IPS-NIHi7 (cell line): ENCODE data around the gene SLC35E4.
"Not testable (repeated sequence)": the region's sequence is repeated elsewhere in the genome, so short reads cannot be mapped to it uniquely, and the experiment has no call there.

Experiments used
- DNase-seq: peaks from one replicate; pipeline ENCODE4 v3.0.0; 2012; ENCODE audit warnings: mixed read lengths; ENCODE audit errors: extremely low spot score

Gene SLC35E4

DNA sequence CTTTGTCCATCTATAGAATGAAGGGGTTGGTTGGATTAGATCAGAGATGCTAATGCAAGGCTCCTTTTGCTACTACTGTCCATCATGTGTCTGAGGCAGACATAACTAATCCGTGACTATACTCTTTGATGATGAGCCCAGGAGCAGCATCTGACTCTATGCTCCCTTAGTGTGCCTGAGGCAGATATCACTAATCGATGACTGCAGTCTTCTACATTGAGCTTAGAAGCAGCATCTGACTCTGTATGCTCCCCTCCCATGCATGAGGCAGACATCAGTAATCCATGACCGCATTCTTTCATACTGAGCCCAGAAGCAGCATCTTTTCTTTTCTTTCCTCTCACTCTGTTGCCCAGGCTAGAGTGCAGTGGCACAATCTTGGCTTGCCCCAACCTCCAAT, 24.4 kb upstream of the SLC35E4 start:
- DNase-seq: no peak

DNA sequence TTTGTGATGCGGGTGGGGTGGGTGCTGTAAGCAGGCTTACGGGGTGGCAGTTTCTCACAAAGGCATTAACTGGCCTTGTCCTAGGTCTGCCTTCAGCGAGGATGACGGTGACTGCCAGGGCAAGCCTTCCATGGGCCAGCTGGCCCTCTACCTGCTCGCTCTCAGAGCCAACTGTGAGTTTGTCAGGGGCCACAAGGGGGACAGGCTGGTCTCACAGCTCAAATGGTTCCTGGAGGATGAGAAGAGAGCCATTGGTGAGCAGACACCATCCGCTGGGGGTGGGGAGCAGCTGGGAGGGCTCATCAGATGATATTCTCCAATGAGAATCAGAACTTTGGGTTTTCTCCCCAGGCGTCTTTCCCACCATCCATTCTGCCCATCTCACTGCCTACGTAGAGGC, 22.8 kb upstream of the SLC35E4 start:
- DNase-seq: no peak

DNA sequence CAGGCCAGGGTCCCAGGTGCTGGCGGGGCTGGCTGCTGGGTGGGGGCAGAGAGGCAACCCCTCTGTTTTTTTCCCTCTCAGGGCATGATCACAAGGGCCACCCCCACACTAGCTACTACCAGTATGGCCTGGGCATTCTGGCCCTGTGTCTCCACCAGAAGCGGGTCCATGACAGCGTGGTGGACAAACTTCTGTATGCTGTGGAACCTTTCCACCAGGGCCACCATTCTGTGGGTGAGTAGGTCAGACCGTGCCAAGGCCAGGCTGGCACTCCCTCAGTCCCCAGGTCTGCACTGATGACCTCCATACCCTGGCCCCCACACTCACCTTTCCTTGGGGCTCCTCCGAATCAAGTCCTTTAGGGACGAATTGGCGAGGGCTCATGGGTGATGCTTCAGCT, 21.3 kb upstream of the SLC35E4 start:
- no peak for DNase-seq

DNA sequence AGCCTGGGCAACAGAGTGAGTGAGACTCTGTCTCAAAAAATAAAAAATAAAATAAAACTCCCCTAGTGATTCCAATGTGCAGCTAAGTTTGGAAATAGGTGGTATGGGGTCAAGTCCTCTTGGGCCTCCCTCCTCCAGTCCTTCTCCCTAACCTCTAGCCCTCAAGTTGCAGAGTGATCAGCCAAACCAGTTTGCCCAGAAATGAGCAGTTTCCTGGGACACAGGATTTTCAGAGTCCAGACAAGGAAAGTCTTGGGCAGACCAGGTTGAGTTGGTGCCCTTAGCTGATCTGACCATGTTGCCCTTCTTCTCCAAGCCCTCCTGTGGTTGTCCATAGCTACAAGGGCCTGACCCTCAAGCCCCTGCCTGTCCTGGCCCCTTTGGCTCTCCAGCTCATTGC, 20.7 kb upstream of the SLC35E4 start:
- DNase-seq: no peak

DNA sequence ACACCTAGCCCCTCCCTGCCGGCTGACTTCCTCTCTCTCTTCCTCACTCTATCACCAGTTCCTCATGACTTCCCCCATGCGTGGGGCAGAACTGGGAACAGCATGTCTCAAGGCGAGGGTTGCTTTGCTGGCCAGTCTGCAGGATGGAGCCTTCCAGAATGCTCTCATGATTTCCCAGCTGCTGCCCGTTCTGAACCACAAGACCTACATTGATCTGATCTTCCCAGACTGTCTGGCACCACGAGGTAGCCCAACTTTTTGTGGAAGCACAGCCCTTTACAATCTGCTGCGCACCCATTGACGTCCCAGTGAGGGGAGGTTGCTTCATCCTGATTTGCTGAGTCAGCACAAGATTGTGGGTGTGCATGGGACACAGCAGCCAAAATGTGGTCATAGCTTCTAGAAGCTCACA, 20.0 kb upstream of the SLC35E4 start:
- no peak for DNase-seq

DNA sequence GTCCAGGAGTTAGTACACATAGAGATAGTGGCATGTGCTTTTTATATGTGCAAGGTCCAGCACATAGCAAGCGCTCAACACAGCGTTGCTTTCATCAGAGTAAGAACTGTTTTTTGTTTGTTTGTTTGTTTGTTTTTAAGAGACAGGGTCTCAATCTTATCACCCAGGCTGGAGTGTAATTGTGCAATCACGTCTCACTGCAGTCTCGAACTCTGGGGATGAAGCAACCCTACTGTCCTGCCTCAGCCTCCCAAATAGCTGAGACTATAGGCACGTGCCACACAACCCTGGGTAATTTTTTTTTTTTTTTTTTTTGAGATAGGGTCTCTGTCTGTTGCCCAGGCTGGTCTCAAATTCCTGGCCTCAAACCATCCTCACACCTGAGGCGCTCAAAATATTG, 17.8 kb upstream of the SLC35E4 start:
- DNase-seq: no peak

DNA sequence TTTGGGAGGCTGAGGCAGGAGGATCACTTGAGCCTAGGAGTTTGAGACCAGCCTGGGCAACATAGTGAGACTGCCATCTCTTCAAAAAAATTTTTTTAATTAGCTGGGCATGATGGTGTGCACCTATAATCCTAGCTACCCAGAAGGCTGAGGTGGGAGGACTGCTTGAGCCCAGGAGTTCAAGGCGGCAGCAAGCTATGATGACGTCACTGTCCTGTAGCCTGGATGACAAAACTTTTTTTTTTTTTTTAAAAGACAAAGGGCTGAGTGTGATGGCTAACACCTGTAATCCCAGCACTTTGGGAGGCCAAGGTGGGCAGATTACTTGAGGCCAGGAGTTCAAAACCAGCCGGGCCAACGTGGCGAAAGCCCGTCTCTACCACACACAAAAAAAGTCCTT, 15.7 kb upstream of the SLC35E4 start:
- DNase-seq: not testable (repeated sequence)

DNA sequence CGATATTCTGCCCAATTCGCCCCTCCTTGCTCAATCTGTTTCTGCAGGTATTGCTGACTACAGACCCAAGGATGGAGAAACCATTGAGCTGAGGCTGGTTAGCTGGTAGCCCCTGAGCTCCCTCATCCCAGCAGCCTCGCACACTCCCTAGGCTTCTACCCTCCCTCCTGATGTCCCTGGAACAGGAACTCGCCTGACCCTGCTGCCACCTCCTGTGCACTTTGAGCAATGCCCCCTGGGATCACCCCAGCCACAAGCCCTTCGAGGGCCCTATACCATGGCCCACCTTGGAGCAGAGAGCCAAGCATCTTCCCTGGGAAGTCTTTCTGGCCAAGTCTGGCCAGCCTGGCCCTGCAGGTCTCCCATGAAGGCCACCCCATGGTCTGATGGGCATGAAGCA, 9.2 kb upstream of the SLC35E4 start:
- DNase-seq: no peak

DNA sequence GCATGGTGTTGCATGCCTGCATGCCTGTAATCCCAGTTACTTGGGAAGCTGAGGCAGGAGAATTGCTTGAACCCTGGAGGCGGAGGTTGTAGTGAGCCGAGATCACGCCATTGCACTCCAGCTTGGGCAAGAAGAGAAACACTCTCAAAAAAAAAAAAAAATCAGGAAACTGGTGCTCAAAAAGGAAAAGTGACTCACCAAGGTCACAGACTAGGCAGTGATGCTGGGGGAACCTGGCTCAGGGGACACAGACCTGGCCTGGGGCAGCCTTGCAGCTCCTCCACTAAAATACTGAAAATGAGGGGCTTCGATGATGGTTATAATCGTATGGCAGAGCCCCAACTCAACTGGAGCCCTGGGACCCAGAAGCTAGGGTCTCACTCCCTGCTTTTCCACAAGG, 8.1 kb upstream of the SLC35E4 start:
- DNase-seq: no peak

DNA sequence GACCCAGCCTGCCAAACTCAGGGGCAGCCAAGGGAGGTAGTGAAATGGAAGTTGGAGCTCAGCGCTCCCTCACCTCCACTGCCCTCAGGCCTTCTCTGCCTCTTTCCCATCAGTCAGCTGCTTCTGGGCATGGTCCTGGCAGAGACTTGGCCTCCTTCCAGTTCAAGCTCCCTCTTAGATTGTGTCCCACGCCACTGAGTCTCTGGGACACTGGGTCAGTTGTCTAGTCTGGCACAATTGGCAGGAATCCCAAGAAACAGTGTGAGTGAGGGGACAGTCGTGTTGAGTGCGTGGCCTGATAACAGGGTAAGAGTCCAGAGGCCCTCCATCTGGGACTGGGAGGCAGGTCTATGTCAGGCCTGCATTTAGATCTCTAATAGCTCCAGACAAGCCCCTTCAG, 7.1 kb upstream of the SLC35E4 start:
- DNase-seq: no peak

DNA sequence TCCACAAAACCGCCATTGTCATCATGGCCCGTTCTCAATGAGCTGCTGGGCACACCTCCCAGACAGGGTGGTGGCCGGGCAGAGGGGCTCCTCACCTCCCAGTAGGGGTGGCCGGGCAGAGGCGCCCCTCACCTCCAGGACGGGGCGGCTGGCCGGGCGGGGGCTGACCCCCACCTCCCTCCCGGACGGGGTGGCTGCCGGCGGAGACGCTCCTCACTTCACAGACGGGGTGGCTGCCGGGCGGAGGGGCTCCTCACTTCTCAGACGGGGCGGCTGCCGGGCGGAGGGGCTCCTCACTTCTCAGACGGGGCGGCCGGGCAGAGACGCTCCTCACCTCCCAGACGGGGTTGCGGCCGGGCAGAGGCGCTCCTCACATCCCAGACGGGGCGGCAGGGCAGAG, 4.1 kb upstream of the SLC35E4 start:
- DNase-seq: not testable (repeated sequence)

DNA sequence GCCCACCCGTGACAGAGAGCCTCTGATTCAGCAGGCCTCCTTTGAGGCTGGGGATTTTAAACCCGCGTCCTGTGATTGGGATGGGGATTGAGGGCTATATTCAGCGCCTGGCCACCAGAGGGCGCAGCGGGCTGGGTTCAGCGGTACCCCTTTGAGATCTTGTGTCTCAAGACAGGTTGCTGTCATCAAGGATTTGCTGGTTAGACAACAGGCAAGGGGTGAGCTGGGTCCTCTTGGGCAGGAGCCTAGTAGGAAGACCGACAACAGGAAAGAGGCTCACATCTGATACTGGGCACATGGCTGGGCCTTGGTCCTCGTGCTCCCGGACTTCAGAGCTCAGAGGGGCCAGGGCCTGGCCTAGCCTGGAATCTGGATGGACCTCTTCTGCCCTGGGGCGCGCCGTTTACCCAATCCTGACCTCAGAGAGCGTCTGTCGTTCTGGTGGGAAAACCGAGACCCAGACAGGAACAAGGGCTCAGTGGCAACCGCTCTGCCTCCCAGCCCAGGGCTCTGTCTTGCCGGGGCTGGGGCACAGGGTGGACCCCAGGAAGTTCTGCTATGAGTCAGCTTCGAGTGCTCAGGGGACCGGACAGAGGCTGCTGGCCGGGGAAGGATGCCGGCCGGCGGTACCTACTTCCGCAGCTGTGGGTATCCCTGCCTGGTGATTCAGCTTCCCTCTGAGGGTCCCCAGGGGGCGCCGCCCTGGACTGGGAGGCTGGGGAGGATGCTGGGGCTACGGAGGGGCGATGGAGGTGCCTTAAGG, 929 bp upstream of the SLC35E4 start:
- DNase-seq: peak; percentile 94

DNA sequence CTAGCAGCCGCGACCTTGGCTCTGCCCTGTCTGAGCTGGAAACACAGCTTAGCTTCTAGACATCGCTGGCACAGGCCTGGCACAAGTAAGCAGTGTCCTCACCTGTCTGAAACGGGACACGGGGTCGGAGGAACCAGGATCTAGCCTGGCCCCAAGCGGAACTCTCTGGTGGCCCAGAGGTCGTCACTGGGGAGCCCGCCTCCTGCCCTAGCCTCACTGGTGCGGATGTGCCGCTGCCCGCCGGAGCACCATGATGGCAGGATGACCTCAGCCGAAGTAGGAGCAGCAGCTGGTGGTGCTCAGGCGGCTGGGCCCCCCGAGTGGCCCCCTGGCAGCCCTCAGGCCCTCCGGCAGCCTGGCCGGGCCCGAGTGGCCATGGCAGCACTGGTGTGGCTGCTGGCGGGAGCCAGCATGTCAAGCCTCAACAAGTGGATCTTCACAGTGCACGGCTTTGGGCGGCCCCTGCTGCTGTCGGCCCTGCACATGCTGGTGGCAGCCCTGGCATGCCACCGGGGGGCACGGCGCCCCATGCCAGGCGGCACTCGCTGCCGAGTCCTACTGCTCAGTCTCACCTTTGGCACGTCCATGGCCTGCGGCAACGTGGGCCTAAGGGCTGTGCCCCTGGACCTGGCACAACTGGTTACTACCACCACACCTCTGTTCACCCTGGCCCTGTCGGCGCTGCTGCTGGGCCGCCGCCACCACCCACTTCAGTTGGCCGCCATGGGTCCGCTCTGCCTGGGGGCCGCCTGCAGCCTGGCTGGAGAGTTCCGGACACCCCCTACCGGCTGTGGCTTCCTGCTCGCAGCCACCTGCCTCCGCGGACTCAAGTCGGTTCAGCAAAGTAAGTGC, 871 bp downstream of the SLC35E4 start:
- no peak for DNase-seq

DNA sequence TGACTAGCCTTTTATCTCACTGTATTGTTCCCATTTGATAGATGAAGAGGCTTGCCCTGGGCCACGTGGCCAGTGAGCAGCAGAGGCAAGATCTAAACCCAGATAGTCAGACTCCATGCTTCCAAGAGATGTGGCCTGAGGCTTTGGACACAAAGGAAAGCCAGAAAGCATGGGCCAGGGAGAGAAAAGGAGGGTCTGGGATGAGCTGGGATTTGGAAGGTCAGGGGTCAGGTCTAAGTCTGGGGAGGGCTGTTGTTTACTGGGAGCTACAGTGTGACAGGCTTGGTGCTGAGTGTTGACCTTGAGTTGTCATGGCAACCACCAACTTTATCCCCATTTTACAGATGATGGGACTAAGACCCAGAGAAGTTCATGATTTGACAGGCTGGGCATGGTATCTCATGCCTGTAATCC, 2.1 kb downstream of the SLC35E4 start:
- DNase-seq: no peak

DNA sequence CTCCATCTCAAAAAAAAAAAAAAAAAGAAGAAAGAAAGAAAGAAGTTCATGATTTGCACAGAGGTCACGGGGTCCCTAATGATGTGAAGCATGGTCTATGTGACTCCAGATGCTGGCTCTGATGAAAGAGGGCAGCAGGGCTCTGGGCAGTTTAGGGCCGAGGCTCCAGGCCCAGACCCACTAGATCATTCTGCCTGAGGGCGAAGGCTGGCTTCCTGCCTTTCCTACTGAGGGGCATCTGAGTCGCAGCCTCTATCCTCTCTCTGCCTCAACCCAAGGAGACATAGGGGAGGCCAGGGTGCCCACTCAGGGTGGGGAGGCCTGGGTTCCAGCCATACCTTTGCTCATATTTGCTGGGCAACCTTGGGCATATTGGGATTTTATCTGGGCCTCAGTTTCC, 4.8 kb downstream of the SLC35E4 start:
- no peak for DNase-seq

DNA sequence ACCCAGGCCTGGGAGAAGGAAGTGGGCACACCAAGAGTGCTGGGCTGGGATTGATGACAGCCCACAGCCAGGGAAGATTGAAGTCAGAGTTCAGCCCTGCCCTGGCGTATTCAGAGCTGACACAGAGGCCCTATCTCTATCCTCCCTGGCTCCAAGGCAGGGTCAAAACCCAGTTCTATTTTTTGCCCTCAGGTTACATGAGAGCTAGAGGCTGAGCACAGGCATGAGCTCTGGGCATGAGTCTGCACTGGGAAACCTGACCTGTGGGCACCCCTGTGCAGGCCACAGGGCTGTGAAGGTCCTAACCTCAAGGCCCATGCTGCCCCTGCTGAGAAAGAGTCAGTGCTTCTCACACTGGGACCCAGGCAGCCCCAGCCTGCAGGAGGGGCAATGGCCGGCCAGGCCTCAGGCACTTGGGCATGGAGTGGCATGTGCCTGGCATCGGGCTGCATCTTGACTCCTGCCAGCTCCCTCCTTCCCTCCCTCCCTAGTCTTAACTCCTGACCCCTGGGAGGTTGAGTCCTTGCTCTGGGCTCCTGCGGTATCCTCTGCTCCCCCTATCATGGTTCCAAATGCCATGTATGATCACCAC, 5.4 kb downstream of the SLC35E4 start:
- DNase-seq: no peak

DNA sequence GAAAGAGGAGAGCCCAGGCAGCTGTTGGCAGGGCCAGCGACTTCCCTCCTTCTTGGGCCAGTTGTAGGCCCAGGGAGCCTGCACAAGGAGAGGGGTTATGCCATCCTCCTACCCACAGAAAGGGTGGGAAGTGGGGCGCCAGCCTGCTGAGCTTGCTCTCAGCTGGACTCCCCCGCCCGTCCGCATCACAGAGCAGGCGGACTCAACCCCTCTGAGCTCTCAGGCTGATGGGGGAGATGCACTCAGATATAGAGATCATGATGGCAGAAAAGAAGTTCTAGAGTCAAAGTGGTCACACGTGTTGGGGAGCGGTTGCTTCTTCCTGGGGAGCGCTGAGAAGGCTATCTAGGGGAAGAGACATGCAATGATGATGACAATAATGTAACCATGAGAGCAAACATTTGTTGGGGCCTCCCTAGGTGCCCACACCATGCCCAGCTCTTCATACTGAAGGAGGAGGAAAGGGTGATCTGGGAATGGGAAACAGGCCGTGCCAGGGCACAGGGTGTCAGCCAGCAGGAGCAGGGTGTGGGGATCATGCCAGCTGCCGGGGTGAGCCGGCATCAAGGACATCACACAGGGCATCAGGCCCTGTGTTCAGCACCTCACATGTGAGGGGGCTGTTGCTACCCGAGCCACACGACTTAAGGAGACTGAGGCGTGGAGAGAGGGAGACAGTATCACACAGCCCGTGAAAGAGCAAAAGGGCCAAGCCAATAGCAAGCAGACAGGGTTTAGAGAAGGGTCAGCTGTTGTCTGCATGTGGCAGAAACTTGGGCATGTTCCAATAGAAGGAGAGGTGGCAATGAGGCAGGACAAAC, 7.7 kb downstream of the SLC35E4 start:
- no peak for DNase-seq

DNA sequence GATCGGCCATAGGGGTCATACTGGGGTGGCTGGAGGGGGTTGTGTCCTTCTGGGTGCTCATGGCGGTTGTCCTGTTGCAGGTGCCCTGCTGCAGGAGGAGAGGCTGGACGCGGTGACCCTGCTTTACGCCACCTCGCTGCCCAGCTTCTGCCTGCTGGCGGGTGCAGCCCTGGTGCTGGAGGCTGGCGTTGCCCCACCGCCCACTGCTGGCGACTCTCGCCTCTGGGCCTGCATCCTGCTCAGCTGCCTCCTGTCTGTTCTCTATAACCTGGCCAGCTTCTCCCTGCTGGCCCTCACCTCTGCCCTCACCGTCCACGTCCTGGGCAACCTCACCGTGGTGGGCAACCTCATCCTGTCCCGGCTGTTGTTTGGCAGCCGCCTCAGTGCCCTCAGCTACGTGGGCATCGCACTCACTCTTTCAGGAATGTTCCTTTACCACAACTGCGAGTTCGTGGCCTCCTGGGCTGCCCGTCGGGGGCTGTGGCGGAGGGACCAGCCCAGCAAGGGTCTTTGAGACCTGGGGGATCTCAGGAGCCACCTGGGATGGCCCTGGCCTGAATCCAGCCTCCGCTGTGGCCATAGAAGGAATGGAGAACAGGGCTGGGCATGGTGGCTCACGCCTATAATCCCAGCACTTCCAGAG, 11.1 kb downstream of the SLC35E4 start:
- no peak for DNase-seq

DNA sequence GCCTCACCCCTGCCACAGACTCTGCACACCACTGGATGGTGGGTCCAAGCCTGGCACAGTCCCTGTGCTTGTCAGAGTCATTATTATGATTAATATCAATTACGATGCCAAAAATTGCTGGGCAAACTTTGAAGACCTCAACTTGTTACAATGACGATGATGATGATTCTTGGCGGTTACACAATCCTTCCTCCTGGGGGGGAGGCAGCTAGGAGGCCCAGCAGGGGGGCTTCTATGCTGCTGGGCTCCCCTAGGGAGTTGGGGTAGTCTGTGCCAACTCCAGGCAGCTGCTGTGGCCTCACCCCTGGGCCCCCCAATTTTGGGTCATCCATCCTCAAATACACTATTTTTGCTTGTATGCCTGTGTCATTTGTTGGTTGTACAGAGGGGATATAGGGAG, 12.0 kb downstream of the SLC35E4 start:
- DNase-seq: no peak

DNA sequence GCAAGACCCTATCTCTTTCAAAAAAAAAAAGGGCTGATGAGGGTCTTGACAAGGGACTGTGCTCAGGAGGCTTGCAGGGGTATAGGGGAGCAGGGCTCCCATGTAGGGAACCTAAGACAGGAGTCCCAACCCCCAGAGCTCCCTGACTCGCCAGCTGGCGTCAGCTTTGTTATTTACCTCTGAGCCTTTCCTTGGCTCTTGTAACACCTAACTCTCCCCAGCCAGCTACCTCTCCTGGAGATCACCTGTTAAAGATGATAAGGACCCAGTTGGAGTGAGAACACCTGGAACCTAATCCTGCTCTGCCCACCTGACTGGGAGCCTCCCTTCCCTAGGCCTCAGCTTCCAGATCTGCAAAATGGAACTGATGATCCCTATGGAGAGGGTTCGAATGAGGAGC, 13.2 kb downstream of the SLC35E4 start:
- DNase-seq: no peak

DNA sequence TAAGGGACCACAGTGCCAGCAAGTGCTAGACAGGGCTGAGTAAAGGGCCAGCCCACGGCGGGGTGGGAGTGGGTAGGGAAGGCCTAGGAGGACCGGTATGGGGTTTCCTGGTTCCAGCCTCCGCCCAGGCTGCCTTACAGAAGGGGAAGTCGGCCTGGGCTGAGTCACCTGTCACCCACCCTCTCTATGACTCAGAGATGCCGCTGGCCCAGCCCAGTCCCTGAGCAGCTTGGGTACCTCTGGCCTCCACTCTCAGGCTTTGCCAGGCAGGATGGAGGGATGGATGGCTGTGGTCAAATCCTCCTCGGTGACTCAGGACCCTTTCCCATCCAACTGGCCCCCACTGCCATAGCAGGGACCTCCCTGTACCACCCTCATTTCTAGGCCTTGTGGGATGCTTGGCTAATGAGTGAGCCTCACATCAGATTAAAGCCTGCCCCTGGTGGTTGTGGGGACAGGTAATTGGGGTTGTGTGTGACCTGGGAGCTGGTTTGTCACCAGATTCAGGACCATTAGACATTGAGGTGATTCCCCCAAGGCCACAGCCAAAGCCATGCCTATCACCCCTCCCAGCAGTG, 13.9 kb downstream of the SLC35E4 start:
- peak; percentile 68 for DNase-seq
